HepG2 (cell line): Measurements from ENCODE around the gene GCHFR. TPM values are rescaled to one million over a fixed set of nuclear protein-coding genes. Genes with fewer than 3 reads are reported as not detected.

Source experiments
- AGO1 ChIP-seq: fragments of 200-400 bp; formaldehyde crosslinking; IDR thresholded peaks from 2 replicates; pipeline ENCODE4 v1.6.1; 2017; ENCODE audit warnings: mild to moderate bottlenecking, low read depth, low read length, moderate library complexity; ENCODE audit not compliant: poor library complexity, severe bottlenecking
- FOXP1 ChIP-seq, 2 experiments: fragments of 450-650 bp in 1 of 2; IDR thresholded peaks; 2 replicates each; pipeline ENCODE4 v1.6.1; 2017 to 2018; ENCODE audit warnings: antibody characterized with exemption in 1 of 2
- IRF1 ChIP-seq: sonication (generic); formaldehyde crosslinking; IDR thresholded peaks from 2 replicates; pipeline ENCODE4 v1.4.0; 2020; ENCODE audit warnings: low read depth, mild to moderate bottlenecking, missing genetic modification reagents
- JARID2 ChIP-seq: sonication (generic); formaldehyde crosslinking; IDR thresholded peaks from 2 replicates; pipeline ENCODE4 v1.8.1; 2023; ENCODE audit warnings: missing genetic modification reagents, inconsistent platforms; ENCODE audit not compliant: insufficient replicate concordance
- JUND ChIP-seq: sonication (generic); formaldehyde crosslinking; IDR thresholded peaks from 2 replicates; pipeline ENCODE4 v1.8.0; 2022; ENCODE audit warnings: mild to moderate bottlenecking, missing genetic modification reagents
- KLF12 ChIP-seq: sonication (generic); formaldehyde crosslinking; IDR thresholded peaks from 2 replicates; pipeline ENCODE4 v1.4.0; 2020; ENCODE audit warnings: missing genetic modification reagents, borderline replicate concordance
- MAF1 ChIP-seq: sonication (generic); formaldehyde crosslinking; IDR thresholded peaks from 2 replicates; pipeline ENCODE4 v1.5.0; 2020; ENCODE audit warnings: missing genetic modification reagents, borderline replicate concordance
- MIER2 ChIP-seq: IDR thresholded peaks from 2 replicates; pipeline ENCODE4 v1.6.1; 2016; ENCODE audit warnings: missing biosample characterization, missing genetic modification reagents
- NCOA2 ChIP-seq: sonication (generic); formaldehyde crosslinking; IDR thresholded peaks from 2 replicates; pipeline ENCODE4 v1.8.0; 2022; ENCODE audit warnings: inconsistent platforms
- NFIC ChIP-seq: IDR thresholded peaks from 2 replicates; pipeline ENCODE4 v1.6.1; 2012; ENCODE audit warnings: mild to moderate bottlenecking, low read length, inconsistent platforms
- PITX1 ChIP-seq: sonication (generic); formaldehyde crosslinking; IDR thresholded peaks from 2 replicates; pipeline ENCODE4 v1.5.1; 2020; ENCODE audit warnings: mild to moderate bottlenecking, missing genetic modification reagents
- SP2 ChIP-seq: sonication (generic); formaldehyde crosslinking; IDR thresholded peaks from 2 replicates; pipeline ENCODE4 v1.5.1; 2020; ENCODE audit warnings: mild to moderate bottlenecking, missing genetic modification reagents
- ZBTB14 ChIP-seq: sonication (generic); formaldehyde crosslinking; IDR thresholded peaks from 2 replicates; pipeline ENCODE4 v1.4.0; 2020; ENCODE audit warnings: missing genetic modification reagents
- ZBTB43 ChIP-seq: sonication (generic); formaldehyde crosslinking; conservative IDR thresholded peaks from 2 replicates; pipeline ENCODE4 v1.4.0; 2020; ENCODE audit warnings: missing genetic modification reagents
- ZNF780A ChIP-seq: sonication (generic); formaldehyde crosslinking; IDR thresholded peaks from 2 replicates; pipeline ENCODE4 v1.8.0; 2022; ENCODE audit warnings: mild to moderate bottlenecking, missing genetic modification reagents, moderate library complexity
- polyA plus RNA-seq, 8 experiments: library from polyadenylated mRNA; depleted of rRNA in 3 of 8; stranded (reverse) in 7 of 8; unstranded in 1 of 8; fragments of >200 nt; fragmentation: Illumina TruSeq in 4 of 8; extraction: Trizol in 4 of 8; gene quantifications; 2 replicates each; pipeline versions ENCODE4 v1.2.1 to v1.2.3, GENCODE V29; 2011 to 2016; ENCODE audit warnings: low read depth in 4 of 8, missing spikeins in 1 of 8, mixed read lengths in 1 of 8; ENCODE audit not compliant: insufficient read depth in 1 of 8
- total RNA-seq, 5 experiments: library from RNA; depleted of rRNA; stranded (reverse); fragments of >200 nt; fragmentation: Illumina TruSeq; extraction: Trizol; gene quantifications; 2 replicates each; pipeline ENCODE4 v1.2.3, GENCODE V29; 2016; ENCODE audit warnings: low read depth in 1 of 5
- TF ChIP-seq, protein P1 (sequence below): sonication (generic); formaldehyde crosslinking; conservative IDR thresholded peaks from 2 replicates; pipeline ENCODE4 v1.4.0; 2020; ENCODE audit warnings: mild to moderate bottlenecking, missing genetic modification reagents, moderate library complexity
- TF ChIP-seq, protein P2 (sequence below), 2 experiments: sonication (generic) in 1 of 2; formaldehyde crosslinking in 1 of 2; IDR thresholded peaks; 2 replicates each; pipeline versions ENCODE4 v1.4.0 to v1.6.1; 2018 to 2020; ENCODE audit warnings: missing genetic modification reagents in 2 of 2, borderline replicate concordance in 1 of 2, low read depth in 1 of 2, mild to moderate bottlenecking in 1 of 2, missing biosample characterization in 1 of 2

GCHFR gene
- total and polyA plus RNA-seq, 2 of the 13 experiments (the other 11 are each of a cell fraction or from before 2014, with no cell fraction given): 51.5 to 92.4 TPM

DNA sequence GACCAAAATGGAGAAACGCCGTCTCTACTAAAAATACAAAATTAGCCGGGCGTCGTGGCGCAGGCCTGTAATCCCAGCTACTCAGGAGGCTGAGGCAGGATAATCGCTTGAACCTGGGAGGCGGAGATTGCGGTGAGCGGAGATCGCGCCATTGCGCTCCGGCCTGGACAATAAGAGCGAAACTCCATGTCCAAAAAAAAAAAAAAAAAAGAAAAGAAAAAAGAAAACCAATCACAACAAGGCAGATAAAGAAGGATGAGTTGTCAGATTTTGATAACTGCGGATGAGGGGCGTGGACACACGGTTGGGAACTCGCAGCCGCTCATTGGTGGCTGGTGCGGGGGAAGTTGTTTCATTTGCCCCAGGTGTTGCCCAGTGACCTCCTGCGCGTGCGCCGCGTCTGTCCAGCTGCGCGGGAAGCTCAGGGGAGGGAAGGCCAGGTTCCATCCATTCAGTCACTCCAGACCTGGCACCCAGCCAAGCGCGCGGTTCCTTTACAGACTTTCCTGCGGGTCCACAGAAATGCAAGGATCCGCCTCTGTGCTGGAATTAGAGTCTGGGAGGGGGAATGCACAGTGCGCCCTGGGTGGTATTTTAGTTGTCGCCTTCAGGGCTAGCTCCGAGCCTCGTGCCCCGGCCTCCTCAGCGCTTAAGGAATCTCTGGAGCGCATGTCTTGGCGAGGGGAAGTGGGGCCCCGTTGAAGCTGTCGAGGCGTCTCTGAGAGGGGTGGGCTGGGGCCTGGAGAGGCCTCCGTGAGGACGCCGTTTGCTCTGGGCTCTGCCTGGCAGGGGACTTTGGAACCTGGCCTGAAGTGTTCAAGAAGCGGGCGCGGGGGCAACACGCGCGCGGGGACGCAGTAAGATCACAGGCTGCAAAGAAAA, 708 bp upstream of the GCHFR start (continued):
- TF ChIP-seq, protein P1, sequence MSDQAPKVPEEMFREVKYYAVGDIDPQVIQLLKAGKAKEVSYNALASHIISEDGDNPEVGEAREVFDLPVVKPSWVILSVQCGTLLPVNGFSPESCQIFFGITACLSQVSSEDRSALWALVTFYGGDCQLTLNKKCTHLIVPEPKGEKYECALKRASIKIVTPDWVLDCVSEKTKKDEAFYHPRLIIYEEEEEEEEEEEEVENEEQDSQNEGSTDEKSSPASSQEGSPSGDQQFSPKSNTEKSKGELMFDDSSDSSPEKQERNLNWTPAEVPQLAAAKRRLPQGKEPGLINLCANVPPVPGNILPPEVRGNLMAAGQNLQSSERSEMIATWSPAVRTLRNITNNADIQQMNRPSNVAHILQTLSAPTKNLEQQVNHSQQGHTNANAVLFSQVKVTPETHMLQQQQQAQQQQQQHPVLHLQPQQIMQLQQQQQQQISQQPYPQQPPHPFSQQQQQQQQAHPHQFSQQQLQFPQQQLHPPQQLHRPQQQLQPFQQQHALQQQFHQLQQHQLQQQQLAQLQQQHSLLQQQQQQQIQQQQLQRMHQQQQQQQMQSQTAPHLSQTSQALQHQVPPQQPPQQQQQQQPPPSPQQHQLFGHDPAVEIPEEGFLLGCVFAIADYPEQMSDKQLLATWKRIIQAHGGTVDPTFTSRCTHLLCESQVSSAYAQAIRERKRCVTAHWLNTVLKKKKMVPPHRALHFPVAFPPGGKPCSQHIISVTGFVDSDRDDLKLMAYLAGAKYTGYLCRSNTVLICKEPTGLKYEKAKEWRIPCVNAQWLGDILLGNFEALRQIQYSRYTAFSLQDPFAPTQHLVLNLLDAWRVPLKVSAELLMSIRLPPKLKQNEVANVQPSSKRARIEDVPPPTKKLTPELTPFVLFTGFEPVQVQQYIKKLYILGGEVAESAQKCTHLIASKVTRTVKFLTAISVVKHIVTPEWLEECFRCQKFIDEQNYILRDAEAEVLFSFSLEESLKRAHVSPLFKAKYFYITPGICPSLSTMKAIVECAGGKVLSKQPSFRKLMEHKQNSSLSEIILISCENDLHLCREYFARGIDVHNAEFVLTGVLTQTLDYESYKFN (CRISPR knock-in tag): no peak
- no peak for TF ChIP-seq FOXP1 (IDR thresholded peaks at IDR 0.05)
- 0 out of 2 replicates have a peak, but pooled peaks have one; percentile 6 for TF ChIP-seq FOXP1 (CRISPR knock-in tag; IDR thresholded peaks at IDR 0.05)
- TF ChIP-seq JARID2: no peak
- no peak for TF ChIP-seq KLF12 (CRISPR knock-in tag)
- no peak for TF ChIP-seq IRF1 (CRISPR knock-in tag)
- TF ChIP-seq PITX1: 0 out of 2 replicates have a peak, but pooled peaks have one; percentile 29
- TF ChIP-seq NCOA2 (CRISPR knock-in tag): no peak; the same call in 1 of the 2 replicates
- TF ChIP-seq ZBTB14 (CRISPR knock-in tag): 0 out of 2 replicates have a peak, but pooled peaks have one; percentile 20
- TF ChIP-seq ZBTB43 (CRISPR knock-in tag): peak; percentile 51; the same call in 1 of the 2 replicates
- 0 out of 2 replicates have a peak, but pooled peaks have one; percentile 6 for TF ChIP-seq ZNF780A (CRISPR knock-in tag)
- no peak for TF ChIP-seq JUND (CRISPR knock-in tag)
- TF ChIP-seq, protein P2, sequence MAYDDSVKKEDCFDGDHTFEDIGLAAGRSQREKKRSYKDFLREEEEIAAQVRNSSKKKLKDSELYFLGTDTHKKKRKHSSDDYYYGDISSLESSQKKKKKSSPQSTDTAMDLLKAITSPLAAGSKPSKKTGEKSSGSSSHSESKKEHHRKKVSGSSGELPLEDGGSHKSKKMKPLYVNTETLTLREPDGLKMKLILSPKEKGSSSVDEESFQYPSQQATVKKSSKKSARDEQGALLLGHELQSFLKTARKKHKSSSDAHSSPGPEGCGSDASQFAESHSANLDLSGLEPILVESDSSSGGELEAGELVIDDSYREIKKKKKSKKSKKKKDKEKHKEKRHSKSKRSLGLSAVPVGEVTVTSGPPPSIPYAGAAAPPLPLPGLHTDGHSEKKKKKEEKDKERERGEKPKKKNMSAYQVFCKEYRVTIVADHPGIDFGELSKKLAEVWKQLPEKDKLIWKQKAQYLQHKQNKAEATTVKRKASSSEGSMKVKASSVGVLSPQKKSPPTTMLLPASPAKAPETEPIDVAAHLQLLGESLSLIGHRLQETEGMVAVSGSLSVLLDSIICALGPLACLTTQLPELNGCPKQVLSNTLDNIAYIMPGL (CRISPR knock-in tag; IDR thresholded peaks at IDR 0.05; ENCODE audit: borderline replicate concordance in 1 of 2, low read depth in 1 of 2): no peak; a peak in 1 of 4 replicates
- TF ChIP-seq MAF1 (CRISPR knock-in tag): no peak
- TF ChIP-seq SP2 (CRISPR knock-in tag): no peak
- no peak for TF ChIP-seq AGO1
- TF ChIP-seq NFIC: peak; percentile 76
- no peak for TF ChIP-seq MIER2 (CRISPR knock-in tag)
